Measurements from ENCODE around the gene CIRBP. TPM values are rescaled to one million over a fixed set of nuclear protein-coding genes. Genes with fewer than 3 reads are reported as not detected.
A peak's percentile ranks its signal among the peaks of the same experiment; 100 is the strongest.
"Not testable (repeated sequence)": the region's sequence is repeated elsewhere in the genome, so short reads cannot be mapped to it uniquely, and the experiment has no call there.

The CIRBP gene
- polyA plus RNA-seq, 12 donors: 391 to 559 (median 467) TPM

DNA sequence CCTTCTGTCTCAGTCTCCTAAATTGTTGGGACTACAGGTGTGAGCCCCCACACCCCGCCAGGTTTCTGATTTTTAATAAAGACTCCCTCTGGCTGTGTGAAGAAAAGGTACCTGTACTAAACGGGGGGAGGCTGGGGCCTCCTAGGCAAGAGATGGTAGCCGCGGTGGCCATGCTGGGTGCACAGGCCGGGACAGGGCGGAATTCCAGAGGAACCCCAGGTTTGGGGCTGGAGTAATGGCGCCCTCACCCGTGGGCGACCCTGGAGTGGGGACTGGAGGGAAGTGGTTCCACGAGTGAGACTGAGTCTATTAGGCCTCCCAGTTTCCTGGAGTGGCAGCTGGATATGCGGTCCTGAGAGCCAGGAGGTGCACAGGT is 29.7 kb upstream of the CIRBP start:
- DNase-seq: no peak

DNA sequence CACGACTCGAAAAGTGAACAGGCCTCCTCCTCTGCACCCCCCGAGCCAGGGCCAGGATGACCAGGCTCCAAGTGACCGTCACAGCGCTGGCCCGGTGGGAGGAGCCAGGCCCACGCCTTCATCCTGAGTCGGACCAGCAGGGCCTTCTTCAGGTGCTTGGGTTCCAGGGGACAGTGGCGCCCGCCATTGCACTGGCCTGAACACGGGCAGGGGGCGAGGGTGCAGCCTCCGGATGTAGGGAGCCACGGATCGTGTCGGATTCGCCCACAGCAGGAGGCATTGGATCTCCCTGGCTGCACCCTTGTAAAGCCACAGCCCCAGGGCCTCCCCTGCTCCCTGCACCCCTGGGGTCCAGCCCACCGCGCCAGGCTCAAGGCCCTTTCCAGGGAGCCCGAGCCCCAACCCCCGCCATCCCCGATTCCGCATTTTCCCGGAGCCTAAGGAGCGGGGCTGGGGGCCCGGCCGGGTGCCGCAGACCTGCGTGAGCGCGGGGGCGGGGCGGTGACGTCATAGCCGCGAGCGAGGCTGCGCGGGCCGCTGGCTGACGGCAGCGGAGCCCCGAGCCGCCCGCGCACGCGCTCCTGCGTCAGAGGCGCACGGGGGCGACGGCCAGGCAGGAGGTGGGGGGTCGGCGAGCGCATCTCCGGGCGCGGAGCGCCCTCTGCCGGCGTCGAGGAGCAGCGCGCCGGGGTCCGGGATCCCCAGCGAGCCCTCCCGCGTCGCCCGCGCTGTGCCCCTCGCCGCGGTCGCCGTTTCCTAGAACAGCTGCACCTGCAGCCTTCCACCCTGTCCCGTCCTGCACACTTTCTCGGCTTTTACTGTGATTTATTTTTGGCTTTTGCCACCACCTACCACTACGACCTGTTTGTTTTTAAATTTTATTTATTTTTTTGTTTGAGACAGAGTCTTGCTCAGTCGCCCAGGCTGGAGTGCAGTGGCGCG is 29.1 kb upstream of the CIRBP start:
- peak; percentile 89 for DNase-seq

DNA sequence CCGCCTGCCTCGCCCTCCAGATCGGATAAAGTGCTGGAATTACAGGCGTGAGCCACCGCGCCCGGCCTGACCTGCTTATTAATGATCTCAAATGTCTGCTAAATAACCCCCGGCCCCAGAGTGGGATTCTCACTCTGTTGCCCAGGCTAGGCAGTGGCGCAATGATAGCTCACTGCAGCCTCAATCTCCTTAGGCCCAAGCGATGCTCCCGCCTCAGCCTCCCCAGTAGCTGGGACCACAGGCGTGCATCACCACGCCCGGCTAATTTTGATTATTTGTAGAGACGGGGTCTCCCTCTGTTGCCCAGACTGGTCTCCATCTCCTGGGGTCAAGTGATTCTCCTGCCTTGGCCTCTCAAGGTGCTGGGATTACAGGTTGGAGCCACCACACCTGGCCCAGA is 28.2 kb upstream of the CIRBP start:
- DNase-seq: no peak

DNA sequence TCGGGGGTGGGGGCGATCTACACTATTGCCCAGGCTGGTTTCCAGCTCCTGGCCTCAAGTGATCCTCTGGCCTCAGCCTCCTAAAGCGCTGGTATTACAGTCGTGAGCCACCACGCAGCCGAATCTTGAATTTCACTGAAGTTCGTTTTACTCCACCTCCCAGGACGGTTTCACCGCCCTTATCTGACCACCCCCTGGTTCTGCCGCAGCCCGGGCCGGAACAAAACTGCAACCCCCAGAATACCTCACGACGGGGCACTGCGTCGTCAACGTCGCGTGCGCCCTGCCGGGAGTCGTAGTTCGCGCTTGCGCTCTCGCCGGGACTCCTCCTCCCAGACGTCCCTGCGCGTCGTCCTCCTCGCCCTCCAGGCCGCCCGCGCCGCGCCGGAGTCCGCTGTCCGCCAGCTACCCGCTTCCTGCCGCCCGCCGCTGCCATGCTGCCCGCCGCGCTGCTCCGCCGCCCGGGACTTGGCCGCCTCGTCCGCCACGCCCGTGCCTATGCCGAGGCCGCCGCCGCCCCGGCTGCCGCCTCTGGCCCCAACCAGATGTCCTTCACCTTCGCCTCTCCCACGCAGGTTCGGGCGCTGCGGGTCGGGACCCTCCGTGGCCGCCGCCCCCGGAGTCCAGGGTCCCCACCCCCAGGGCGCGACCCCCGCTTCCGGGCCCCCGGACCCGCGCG is 27.6 kb upstream of the CIRBP start, which contains the start of gene ATP5F1D:
Gene ATP5F1D, plus strand, starts transcription at position 335 of the 679 bp plus-strand sequence. Its CDS starts 100 bp downstream, at position 435.
- peak; percentile 95 for DNase-seq

DNA sequence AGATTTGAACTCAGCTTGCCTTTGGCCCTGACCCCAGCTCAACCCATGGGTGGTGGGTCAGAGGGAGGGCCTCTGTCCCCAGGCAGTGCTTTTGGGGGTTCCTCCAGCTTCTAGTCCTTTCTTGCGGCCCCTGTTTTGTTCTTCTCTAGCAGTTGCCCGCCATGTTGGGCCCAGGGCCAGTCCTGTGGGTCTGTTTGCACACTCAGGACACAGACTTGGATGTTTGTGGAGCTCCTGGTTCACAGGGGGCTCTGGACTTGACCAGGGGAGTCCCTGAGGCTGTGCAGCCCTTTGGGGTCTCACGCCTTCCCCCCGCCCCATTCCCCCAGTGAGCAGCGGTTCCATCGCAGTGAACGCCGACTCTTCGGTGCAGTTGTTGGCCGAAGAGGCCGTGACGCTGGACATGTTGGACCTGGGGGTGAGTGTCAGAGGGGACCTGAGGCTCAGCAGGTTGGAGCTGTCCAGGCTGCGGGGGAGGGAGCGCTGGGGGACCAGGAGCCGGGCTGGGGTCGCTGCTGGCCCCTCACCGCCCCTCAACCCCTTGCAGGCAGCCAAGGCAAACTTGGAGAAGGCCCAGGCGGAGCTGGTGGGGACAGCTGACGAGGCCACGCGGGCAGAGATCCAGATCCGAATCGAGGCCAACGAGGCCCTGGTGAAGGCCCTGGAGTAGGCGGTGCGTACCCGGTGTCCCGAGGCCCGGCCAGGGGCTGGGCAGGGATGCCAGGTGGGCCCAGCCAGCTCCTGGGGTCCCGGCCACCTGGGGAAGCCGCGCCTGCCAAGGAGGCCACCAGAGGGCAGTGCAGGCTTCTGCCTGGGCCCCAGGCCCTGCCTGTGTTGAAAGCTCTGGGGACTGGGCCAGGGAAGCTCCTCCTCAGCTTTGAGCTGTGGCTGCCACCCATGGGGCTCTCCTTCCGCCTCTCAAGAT is 25.1 kb upstream of the CIRBP start:
- peak; percentile 81 for DNase-seq

DNA sequence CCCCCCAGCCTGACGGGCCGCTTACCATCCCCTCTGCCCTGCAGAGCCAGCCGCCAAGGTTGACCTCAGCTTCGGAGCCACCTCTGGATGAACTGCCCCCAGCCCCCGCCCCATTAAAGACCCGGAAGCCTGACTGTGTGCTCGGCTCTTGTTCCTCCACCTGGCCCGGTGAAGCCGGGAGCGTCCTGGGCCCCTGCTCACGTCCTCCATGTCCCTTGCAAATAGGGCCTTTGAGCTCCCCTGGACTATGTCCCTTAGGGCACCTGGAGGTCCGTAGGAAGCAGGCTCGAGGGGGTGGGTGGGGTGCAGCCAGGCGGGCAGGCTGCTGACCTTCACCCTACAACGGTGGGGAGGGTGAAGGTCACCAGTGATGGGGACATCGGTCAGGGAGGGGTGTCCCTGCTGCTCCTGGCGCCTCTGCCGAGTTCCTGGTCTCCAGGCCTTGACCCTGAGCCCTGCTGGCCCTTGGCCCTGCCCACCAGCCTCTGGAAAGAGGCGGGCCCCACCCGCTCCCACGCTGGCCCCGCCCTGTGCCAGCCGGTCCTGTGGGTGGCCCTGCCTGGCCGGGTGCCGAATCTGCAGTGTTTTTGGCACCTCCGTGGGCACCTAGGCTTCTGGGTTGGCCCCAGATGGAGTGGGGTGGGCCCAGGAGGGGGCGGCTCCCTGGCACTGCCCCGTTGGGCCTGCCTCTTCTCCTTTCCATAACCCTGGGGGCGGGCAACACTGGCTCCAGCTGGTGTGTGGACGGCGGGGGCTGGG is 24.3 kb upstream of the CIRBP start:
- DNase-seq: no peak

DNA sequence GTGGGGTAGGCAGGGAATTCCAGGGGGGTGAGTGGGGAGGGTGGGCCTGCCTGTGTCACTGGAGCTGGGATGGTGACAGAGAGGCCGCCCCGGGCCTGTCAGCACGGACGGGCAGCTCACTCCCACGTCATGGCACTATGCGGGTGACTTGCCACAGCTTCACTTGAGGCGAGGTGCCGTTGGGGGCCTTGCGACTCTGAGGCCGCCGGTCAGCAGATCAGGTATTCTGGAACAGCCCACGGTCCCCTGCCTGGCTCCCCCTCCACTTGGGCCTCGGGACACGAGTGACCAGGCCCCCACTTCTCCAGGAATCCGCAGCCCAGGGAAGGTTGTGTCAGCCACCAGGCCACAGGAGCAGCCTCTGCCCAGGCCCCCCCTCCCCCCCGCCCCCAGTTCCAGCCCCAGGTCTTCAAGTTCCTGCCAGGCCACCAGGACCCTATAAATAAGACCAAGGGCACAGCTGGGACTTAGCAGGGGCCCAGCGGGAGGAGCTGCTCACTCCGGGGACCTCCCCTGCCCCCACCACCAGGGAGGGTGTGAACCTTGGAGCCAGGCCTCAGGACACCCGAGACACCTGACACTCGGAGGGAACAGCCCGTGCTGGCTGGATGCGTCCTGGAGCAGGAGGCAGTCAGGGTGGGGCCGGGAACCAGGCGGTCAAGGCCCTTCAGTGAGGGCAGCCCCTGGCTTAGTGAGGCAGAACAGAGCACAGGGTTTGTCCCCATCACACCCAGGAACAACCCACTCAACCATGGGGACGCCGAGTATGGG is 23.5 kb upstream of the CIRBP start:
- no peak for DNase-seq

DNA sequence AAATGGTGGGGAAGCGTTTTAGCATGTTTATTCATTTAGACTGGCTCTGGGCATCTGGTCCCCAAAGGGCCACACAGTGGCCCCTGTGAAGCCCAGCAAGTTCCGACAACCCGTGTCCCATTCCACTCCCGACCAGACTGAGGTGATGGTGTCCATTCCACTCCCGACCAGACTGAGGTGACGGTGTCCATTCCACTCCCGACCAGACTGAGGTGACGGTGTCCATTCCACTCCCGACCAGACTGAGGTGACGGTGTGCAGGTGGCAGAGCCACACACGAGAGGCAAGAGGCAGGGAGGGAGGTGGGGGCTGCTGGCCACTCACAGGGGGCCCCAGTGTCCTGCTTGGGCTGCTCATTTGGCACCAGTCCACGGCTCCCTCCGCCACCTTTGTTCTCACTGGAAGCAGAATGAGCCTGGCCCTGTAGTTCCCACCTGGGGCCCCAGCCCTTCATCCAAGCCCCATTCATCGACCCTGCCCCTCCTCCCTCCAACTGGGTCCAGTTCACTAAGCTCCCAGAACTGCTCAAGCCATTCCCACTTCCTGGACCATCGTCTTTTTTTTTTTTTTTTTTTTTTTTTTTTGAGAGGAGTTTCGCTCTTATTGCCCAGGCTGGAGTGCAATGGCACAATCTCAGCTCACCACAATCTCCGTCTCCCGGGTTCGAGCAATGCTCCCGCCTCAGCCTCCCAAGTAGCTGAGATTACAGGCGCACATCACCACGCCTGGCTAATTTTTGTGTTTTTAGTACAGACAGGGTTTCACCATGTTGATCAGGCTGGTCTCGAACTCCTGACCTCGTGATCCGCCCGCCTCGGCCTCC is 22.7 kb upstream of the CIRBP start:
- not testable (repeated sequence) for DNase-seq

DNA sequence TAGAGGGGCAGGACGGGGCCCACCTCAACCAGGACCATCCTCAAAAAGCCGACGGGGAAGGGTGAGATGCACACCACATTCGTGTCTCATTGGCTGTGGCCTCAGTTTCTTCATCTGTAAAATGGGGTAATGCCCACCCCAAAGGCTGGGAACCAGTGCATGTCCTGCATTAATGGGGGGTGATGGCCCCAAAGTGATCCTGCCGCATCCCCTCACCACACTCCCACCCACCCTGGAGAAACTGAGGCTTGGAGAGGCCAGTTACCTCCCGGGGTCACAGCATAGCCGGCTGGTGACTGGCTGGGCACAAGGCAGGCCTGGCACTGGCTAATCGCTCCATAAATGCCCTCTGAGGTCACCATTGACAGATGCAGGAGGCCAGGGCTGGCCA is 21.4 kb upstream of the CIRBP start:
- no peak for DNase-seq

DNA sequence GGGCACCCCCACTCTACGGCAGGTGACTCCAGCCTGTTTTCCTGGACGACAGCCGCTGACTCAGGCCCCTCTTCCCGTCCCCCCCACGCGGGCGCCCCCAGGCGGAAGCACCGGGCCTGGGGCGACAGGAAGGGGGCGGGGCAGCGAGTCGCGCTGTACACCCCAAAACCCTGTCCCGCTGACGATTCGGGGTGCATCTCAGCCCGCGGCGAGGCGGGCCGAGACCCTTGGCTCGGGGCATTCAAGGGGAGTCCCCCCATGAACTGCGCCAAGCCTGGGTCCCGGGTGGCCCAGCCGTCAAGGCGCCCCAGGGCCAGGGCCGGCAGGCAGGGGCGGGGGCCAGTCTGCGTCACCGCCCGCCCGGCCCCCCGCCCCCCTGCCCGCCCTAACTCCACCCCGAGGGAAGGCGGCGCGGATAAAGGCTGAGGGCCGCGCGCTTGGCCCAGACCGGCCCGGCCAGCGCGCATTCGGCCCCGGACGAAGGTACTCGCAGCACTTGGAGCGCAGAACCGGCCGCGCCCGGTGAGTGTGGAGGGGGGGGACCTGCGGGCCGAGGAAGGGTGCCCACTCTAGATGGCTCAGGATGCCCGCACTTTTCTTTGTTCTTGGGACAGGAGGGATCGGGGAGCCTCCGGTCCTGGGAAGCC is 20.9 kb upstream of the CIRBP start, which contains the start of gene MIDN:
Gene MIDN, plus strand, starts transcription at position 445 of the 647 bp plus-strand sequence. CDS start 1,714 bp downstream, outside the sequence.
- peak; percentile 89 for DNase-seq

DNA sequence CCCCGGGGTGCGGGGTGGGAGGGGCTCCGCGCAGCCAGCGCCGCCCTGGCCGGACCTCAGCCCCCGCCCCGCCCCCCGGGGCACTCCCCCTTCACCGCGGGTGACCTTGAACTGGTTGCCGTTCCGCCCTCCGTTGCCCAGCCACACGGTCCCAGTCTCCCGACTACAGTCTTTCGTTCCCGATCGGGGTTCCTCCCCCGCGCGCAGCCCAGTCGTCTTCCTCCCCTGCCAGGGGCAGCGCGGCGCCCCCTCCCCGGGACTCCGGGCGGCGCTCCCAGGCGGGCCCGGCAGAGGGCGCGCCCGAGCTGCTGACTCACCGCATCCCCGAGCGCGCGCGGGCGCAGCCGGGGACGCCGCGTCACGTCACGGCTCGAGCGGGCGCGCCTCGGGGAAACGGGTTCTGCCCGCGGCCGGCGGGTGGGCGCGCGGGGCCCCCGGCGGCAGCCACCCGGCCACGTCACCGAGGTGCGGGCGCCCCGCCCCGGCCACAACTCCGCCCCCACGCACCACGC is 20.3 kb upstream of the CIRBP start:
- peak; percentile 86 for DNase-seq

DNA sequence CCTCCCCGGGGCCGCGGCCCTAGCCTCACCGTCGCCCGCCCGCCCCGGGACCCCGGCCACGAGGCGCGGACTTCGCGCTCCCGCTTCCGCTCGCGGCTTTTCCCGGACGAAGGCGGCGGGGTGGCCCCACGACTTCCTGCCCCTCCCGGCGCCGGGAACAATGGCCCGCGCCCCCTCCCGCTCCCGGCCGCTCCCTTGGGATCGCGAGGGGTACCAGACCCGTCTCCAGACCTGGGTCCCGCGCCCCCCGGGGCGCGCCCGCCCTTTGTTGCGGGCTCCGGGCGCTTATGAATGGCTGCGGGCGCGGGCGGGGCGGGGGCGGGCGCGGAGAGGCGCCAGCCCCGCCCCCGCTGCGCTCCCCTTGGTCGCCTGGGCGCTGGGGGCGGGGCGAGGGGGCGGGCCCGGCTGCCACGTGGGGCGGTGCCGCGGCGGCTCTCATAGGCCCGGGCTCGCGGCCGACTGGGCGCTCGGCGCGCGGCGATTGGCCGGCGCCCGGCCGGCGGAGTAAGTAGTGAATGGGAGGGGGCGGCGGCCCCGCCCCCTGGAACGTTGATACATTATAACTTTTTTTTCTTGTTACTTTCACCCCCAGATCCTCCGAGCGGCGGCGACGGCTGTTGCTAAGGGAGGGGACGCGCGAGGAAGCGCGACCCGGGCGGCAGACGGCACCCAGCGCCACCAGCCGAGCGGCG is 19.7 kb upstream of the CIRBP start:
- peak; percentile 91 for DNase-seq

DNA sequence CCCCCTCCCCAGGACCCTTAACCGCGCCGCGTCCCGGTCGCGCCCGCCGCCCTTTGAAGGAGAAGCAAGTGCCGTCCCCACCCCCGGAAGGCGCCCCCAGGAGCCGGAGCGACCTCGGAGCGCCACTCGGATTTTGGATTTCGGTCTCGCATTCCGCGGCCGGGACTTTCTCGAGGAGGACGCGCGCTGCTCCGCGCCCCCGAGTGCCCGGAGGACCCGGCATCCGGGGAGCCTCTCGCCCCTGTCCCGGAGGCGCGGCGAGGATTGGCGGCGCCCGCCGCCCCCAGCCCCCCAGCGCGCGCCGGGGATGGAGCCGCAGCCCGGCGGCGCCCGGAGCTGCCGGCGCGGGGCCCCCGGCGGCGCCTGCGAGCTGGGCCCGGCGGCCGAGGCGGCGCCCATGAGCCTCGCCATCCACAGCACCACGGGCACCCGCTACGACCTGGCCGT is 19.1 kb upstream of the CIRBP start:
- DNase-seq: no peak

DNA sequence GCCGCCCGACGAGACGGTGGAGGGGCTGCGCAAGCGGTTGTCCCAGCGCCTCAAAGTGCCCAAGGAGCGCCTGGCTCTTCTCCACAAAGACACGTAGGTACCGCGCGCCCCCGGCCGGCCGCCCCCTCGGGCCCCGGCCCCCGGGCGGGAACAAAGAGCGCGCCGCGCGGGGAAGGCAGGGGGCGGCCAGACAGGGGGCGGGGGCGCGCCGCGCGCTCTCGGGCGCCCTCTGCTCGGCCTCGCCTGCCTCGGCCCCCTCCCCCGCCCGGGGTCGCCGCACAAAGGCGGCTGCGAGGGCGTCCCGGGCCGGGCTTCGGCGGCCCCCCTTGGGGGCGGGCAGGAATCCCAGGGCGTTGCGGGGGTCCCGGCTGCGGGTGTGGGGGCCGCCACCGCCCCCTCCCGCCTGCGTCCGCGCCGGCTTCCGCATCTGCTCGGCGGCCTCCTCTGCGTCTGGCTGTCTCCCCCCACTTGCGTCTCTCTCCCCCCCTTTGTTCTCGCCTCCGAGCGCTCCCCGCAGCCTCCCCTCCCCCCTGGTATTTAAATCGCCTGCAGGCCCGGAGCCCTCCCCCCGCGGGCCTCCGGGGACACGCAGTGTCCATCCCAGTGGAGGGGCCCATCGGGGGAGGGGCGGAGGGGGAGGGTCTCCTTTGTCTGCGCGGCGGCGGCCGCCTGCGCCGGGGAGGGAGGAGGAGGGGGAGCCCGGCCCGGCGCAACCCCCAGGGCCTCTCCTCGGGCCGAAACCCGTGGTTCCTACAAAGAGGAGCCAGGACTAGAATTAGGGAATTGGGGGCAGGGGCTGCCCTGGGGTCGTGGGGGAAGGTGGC is 18.5 kb upstream of the CIRBP start:
- no peak for DNase-seq

DNA sequence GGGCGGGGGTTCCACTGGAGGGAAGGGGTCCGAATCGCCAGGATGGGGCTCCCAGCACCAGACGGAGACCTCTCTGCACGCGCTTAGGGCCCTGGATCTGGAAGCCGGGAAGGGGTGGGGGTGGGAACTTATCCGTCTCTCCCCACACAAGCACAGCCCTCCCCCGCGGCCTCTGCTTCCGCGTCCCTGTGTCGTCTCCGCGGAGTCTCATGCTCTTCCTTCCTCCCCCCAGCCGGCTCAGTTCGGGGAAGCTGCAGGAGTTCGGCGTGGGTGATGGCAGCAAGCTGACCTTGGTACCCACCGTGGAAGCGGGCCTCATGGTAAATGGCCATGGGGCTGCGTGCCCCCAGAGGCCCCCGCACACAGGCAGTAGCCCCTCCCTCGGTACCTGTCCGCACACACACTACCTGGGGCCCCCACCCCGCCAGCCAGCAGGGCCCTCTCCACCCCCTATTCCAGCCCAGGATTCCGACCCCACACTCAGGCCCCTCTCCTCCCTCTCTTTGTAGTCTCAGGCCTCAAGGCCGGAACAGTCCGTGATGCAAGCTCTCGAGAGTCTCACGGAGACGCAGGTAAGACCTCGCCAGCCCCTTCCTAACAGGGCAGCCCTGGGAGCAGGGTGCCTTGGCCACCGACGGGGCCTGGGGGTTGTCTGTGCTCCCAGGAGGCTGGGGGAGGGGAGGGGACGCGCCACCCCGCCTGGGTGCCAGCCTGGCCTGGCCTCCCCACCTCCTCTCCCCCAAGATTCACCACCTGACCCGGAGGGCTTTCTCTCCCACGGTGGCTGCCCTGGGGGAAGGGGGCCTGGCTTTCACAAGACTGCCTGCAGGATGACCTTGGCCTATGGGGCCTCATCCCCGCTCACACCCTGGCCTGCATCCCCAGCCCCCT is 17.6 kb upstream of the CIRBP start:
- peak; percentile 67 for DNase-seq

Data from muscle of arm (tissue), 12 donors.